ENCODE results near the gene CFAP221.

Gene CFAP221

GRCh38 chr2:119537792-119538191 is 6.5 kb upstream of the CFAP221 start:
- no peak for DNase-seq

GRCh38 chr2:119541476-119541875 is 2.8 kb upstream of the CFAP221 start:
- no peak for DNase-seq

- DNase-seq: no peak
Measured at GRCh38 chr2:119544939-119545475, 758 bp downstream of the CFAP221 start.

GRCh38 chr2:119545754-119546446 is 1.7 kb downstream of the CFAP221 start:
- no peak for DNase-seq

GRCh38 chr2:119546447-119546767 is 2.2 kb downstream of the CFAP221 start:
- no peak for DNase-seq

- DNase-seq: no peak
Measured at GRCh38 chr2:119548516-119549120, 4.4 kb downstream of the CFAP221 start.

GRCh38 chr2:119549241-119549640 is 5.0 kb downstream of the CFAP221 start:
- DNase-seq: no peak

GRCh38 chr2:119550346-119550745 is 6.1 kb downstream of the CFAP221 start:
- no peak for DNase-seq

- DNase-seq: no peak
Measured at GRCh38 chr2:119550856-119551255, 6.6 kb downstream of the CFAP221 start.

GRCh38 chr2:119552902-119553301 is 8.7 kb downstream of the CFAP221 start:
- no peak for DNase-seq

- DNase-seq: no peak
Measured at GRCh38 chr2:119553687-119554344, 9.6 kb downstream of the CFAP221 start.

- DNase-seq: no peak
Measured at GRCh38 chr2:119565481-119565880, 21.2 kb downstream of the CFAP221 start.

- DNase-seq: no peak
Measured at GRCh38 chr2:119567292-119567691, 23.0 kb downstream of the CFAP221 start.

- no peak for DNase-seq
Measured at GRCh38 chr2:119574108-119574815, 30.0 kb downstream of the CFAP221 start.

GRCh38 chr2:119574864-119575263 is 30.6 kb downstream of the CFAP221 start:
- DNase-seq: no peak

GRCh38 chr2:119575439-119575838 is 31.2 kb downstream of the CFAP221 start:
- no peak for DNase-seq

GRCh38 chr2:119579424-119580295 is 35.4 kb downstream of the CFAP221 start:
- no peak for DNase-seq

- DNase-seq: no peak
Measured at GRCh38 chr2:119580550-119581072, 36.4 kb downstream of the CFAP221 start.

GRCh38 chr2:119583291-119583690 is 39.0 kb downstream of the CFAP221 start:
- DNase-seq: no peak

GRCh38 chr2:119584469-119584868 is 40.2 kb downstream of the CFAP221 start:
- no peak for DNase-seq

GRCh38 chr2:119586085-119586484 is 41.8 kb downstream of the CFAP221 start:
- no peak for DNase-seq

GRCh38 chr2:119590873-119591272 is 46.6 kb downstream of the CFAP221 start:
- no peak for DNase-seq

Measured in CD4-positive, alpha-beta T cell treated with Interleukin-10 for 1 hour (primary cell).